AML-193 (cell line): Measurements from ENCODE around the gene KRTAP19-1.
"Not testable (repeated sequence)": the region's sequence is repeated elsewhere in the genome, so short reads cannot be mapped to it uniquely, and the experiment has no call there.

ENCODE experiments used
- DNase-seq, 2 experiments: peaks; one replicate each; lab custom pipeline; 2025; lab: John Stamatoyannopoulos, UW

KRTAP19-1 gene

GRCh38 chr21:30480145-30480544 lies at the start of gene KRTAP19-1:
Gene KRTAP19-1, minus strand, starts transcription at chr21:30480367. Its CDS starts 50 bp downstream, at chr21:30480317.
- DNase-seq = no peak

GRCh38 chr21:30518876-30519275 lies 38.7 kb upstream of the KRTAP19-1 start:
- DNase-seq = no peak

GRCh38 chr21:30515681-30516080 lies 35.5 kb upstream of the KRTAP19-1 start:
- DNase-seq = no peak

GRCh38 chr21:30505621-30506205 lies 25.5 kb upstream of the KRTAP19-1 start:
- DNase-seq = not testable (repeated sequence)

GRCh38 chr21:30502041-30502440 lies 21.9 kb upstream of the KRTAP19-1 start, which contains the start of gene KRTAP19-5:
Gene KRTAP19-5, minus strand, starts transcription at chr21:30502141. Its CDS starts 51 bp downstream, at chr21:30502090.
- no peak for DNase-seq

- DNase-seq = no peak
Measured at GRCh38 chr21:30497065-30497464, 16.9 kb upstream of the KRTAP19-1 start, which contains the start of gene KRTAP19-4. Gene KRTAP19-4, minus strand, starts transcription at chr21:30497165. Its CDS starts 55 bp downstream, at chr21:30497110.

GRCh38 chr21:30491963-30492428 lies 11.8 kb upstream of the KRTAP19-1 start, which contains the start of gene KRTAP19-3:
Gene KRTAP19-3, minus strand, starts transcription at chr21:30492013. Its CDS starts 56 bp downstream, at chr21:30491957.
- no peak for DNase-seq

- DNase-seq = no peak
Measured at GRCh38 chr21:30487336-30487735, 7.2 kb upstream of the KRTAP19-1 start, which contains the start of gene KRTAP19-2. Gene KRTAP19-2, minus strand, starts transcription at chr21:30487436. Its CDS starts 88 bp downstream, at chr21:30487348.

- no peak for DNase-seq
Measured at GRCh38 chr21:30486180-30486579, 6.0 kb upstream of the KRTAP19-1 start.

- DNase-seq = no peak
Measured at GRCh38 chr21:30482130-30482529, 2.0 kb upstream of the KRTAP19-1 start.

GRCh38 chr21:30479259-30479658 lies 908 bp downstream of the KRTAP19-1 start:
- DNase-seq = no peak

- DNase-seq = no peak
Measured at GRCh38 chr21:30478004-30478403, 2.2 kb downstream of the KRTAP19-1 start.

GRCh38 chr21:30468900-30469714 lies 11.1 kb downstream of the KRTAP19-1 start:
- no peak for DNase-seq

- DNase-seq = peak; percentile 2 to 14
Measured at GRCh38 chr21:30463713-30464112, 16.5 kb downstream of the KRTAP19-1 start.

- DNase-seq = no peak
Measured at GRCh38 chr21:30448514-30448913, 31.7 kb downstream of the KRTAP19-1 start.

GRCh38 chr21:30447056-30447455 lies 33.1 kb downstream of the KRTAP19-1 start:
- DNase-seq = no peak

- DNase-seq = no peak
Measured at GRCh38 chr21:30444204-30444603, 36.0 kb downstream of the KRTAP19-1 start.

GRCh38 chr21:30443226-30443625 lies 36.9 kb downstream of the KRTAP19-1 start:
- no peak for DNase-seq

- no peak for DNase-seq
Measured at GRCh38 chr21:30439975-30440374, 40.2 kb downstream of the KRTAP19-1 start, which contains the start of gene KRTAP15-1. Gene KRTAP15-1, plus strand, starts transcription at chr21:30440275. Its CDS starts 53 bp downstream, at chr21:30440328.

- DNase-seq = no peak
Measured at GRCh38 chr21:30437010-30437565, 43.1 kb downstream of the KRTAP19-1 start.

GRCh38 chr21:30434033-30434631 lies 46.0 kb downstream of the KRTAP19-1 start:
- DNase-seq = peak; percentile 25 to 30

- no peak for DNase-seq
Measured at GRCh38 chr21:30430170-30430655, 50.0 kb downstream of the KRTAP19-1 start, which contains the start of gene KRTAP13-4. Gene KRTAP13-4, plus strand, starts transcription at chr21:30430220. Its CDS starts 56 bp downstream, at chr21:30430276.
